ENCODE measurements around the gene ATG16L1.

ATG16L1 gene

DNA sequence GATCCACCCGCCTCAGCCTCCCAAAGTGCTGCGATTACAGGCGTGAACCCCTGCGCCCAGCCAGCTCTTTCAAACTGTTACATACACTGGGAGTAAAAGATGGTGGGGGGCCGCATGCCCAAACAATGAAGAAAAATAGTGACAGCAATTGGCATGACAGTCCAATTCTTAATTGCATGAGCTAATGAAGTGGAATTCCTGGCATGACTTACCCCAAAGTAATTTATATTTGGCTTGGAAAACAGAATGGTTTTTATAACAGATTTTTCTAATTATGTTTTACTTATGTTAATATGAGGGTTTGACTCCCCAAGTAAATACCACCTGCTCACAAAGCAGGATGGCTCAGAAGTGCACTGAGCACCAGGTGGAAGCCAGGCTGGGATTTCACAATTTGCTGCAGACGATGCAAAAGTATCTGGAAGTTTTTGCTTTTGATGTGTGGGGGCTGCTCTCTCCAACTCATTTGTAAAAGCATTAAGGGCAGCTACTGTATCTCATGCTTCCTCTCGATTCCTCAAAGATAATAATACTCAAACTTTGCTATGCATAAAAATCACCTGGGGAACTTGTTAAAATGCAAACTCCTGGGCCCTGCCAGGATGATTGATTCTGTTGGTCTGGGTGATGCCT, 24.0 kb upstream of the ATG16L1 start:
- DNase-seq: no peak

DNA sequence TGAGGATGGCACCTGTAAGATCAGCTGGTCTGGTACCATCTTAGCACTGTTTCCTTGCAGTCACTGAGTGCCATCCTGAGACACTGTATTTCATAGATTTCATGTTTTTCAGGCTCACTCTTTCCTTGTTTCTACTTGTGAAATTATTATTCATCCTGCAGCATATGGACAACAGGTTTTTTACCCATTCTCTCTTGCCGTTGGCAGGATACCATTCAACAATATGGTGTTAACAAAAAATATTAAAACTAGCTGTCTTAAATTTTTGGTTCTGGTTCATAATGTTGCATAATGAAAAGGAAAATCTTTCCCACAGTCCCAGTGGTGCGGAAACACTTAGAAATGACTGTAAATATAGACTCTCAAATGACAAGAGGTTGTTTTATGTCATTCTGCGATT, 23.1 kb upstream of the ATG16L1 start:
- DNase-seq: no peak

DNA sequence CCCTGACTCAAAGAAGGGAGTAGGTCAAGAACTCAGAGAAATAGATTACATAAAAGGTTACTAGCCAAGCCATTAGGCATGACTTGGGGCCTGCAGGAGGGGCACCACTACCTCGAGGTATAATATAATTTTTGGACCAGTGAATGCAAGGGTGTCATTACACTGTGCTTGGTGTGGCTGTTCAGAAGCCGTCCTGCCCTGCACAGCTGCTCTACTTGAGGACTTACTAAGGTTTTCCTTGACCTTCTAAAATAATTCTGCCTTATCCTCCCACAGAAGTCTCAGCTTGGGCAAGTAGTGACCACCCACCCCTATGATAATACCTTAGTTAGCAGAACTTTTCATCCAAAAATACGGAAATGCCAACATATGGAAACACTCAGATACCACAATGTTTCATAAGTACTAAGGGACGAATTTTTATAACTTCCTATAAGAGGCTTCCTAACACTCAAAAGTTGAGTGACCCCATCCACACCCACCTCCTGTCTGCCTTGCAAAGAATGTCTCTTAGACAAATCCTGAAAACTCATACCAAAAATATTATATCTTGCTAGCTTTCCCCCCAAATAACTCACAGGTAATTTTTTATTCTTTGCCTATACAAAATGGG, 17.7 kb upstream of the ATG16L1 start:
- DNase-seq: no peak

DNA sequence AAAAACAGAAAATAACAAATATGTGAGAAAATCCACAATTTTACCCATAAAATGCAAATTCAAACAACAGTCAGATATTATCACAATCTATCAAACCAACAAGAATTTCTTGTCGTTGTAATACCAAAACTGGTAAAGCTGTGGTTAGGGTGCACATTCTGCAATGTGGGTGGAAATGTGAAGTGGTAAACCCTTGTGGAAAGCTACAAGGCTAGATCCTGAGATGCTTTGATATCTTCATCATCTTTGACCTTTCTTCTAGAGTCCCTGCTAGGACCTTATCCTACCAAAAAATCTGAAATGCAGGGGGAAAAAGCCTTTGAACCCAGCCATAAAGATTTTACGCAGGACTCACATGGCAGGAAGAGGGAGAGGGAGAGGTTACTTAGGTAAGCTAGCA, 17.2 kb upstream of the ATG16L1 start:
- no peak for DNase-seq

DNA sequence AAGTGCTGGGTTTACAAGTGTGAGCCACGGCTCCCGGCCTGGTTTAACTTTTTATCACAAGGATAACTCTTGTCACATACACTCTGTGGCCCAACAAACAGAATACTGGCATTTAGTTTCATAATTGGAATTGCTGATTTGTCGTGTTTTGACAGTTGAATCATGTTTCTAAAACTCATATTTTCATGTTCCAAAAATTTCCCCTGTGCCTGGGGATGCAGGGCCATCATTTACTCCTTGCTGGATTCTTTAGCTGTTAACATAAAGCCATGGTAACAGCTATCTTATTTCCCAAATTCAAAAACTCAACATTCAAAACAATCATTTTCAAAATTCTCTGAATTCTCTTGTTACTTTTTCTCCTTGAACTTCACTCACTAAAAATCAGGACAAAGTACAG, 16.5 kb upstream of the ATG16L1 start:
- DNase-seq: no peak

DNA sequence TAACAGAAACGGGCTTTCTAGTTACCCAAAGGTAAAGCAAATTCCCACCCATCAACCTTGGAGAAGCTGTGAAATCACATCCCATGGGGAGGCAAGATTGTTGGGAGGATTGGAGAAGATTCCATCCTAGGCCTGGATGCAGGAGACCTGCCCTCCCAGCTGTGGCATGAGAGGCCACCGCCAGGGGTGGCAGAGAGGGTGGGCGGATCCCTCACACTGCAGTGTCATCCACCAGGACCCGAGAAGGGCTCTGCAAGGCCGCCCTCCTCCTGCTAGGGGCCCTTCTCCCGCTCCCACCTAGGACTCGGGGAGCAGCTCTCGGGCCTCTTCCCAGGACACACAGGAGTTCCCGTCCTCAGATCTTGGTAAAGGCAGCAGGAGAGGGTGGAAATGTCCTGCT, 15.5 kb upstream of the ATG16L1 start:
- no peak for DNase-seq

DNA sequence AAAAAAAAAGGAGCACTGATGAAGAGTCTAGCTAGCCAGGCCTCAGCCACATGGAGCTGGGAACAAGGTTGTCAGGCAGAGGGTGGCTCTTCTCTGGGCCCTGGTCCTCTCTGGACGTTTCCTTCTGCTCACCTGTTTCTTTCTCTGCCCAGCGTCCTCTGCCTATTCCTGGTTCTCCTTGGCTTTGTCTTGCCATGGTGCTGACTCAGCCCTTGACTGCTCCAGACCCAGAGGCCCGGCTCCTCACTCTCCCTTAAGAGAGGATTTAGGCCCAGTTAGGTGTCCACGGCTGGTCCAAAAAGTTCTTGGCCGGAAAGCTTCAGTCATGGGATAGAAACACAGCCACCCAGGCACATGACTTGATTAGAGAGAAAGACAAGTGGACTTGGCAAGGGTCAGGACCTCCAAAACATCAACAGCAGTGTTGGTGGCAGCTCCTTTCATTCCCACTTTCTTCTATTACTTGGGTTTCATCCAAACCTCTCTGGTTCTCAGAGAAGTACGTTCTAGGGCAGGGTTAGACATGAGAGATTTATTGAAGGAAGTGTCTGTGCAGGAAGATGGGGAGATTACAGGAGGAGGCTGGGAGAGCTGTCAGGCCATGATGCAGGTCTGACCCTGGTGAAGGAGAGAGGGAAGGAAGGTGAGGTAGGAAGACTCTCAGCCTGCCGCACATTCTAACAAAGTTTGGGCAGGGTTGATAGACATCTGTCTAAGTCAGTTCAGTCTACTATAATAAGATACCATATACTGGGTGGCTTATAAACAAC, 14.5 kb upstream of the ATG16L1 start:
- DNase-seq: no peak

DNA sequence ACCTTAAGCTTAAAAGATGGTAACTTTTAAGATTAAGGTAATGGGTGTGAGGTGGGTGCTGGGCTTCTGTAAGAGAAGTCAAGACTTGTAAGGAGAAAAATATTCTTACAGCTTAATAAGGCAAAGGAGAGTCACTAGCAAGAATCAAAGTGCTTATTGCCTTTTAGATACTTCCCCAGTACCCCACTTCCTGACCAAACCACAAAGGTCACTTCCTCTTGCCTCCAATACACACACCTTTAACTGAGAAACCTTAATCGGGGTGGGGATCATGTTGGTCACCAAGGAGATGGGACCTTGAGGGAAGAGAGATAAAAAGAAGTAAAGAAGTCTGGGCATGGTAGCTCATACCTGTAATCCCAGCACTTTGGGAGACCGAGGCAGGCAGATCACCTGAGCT, 10.6 kb upstream of the ATG16L1 start:
- no peak for DNase-seq

DNA sequence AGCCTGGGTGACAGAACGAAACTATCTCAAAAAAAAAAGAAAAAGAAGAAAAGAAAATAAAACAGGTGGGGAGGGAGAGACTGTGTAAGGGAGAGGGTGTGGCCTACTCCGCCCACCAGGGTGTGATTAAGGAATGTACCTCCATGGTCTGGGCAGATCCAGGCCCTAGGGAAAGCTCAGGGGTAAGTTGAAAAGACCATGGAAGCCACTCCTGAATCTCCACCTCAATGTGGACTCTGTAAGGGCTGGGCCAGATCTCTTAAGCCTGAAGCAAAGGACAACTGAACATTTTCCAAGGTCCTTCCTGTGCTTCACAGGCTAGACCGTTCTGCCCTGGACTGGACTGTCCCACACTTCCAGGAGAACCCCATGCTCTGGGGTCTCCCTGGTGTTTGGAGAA, 9.7 kb upstream of the ATG16L1 start:
- DNase-seq: no peak

DNA sequence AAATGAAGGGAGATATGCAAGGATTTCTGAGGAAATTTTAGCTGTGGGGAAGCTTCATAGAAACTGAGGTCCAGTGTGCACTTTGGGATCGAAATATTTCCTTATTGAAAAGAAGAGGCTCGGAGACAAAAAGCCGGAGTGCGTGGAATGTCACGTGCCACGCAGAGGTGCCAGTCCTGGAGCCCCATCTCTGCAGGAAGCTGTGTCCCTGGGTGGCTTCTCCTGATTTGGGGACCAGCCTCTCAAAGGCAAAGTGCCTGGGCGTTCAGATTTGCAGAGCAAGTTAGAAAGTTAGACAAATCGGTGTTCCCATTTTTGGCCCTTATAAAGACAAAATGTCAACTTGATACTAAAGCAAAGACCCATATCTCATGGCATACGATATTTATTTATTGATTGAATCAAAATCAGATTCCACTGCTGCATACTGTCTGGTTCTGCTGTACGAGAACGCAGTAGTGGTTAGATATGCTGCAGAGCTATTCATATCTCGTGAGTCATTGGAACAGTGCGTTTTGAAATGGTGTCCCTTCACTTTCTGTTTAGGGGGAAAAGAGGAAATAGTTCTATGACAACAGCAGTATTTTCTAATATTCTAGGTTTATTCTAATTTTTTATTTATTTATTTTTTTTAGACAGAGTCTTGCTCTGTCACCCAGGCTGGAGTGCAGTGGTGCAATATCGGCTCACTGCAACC, 9.1 kb upstream of the ATG16L1 start:
- no peak for DNase-seq

DNA sequence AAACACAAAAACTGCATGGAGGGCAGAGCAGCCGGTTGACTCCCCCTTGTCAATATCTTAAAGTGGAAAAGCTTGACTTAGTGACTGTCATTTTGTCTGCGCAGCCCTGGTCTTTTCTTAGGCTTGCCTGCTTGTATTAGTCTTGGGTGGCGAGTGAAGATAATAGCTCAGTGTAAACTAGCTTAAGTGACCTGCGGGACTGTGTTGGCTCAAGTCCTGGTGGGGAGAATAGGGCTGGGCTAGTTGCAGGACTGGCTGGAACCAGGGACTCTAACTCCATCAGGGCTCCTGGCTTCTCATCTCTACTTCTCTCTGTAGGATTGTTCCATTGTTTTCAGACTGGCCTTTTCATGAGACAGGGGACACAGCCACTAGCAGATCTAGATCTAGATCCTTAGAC, 8.1 kb upstream of the ATG16L1 start:
- no peak for DNase-seq

DNA sequence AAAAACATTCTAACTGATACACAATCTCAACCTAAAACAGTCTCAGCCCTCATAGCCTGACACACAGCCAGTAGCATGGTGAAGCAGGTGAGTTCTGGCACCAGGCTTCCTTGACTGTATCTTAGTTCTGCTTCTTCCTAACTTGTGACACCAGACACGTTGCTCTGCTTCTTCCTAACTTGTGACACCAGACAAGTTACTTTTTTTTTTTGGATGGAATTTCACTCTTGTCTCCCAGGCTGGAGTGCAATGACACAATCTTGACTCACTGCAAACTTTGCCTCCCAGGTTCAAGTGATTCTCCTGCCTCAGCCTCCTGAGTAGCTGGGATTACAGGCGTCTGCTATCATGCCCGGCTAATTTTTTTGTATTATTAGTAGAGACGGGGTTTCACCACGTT, 6.7 kb upstream of the ATG16L1 start:
- no peak for DNase-seq

DNA sequence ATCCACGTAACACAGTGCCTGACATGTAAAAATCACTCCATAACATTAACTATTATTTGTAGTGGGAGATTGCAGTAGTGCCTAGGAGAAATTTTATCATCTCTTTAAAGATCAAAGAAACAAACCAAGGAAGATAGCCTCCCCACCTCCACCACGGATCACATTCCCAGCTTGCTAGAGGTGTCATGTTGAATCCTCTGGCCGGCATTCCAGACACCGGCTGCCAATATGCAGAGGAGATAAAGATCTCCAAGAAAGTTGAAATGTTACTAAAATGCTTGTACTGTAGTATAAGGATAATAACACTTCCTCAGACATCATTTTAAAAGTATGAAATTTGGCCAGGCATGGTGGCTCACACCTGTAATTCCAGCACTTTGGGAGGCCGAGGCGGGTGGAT, 6.1 kb upstream of the ATG16L1 start:
- no peak for DNase-seq

DNA sequence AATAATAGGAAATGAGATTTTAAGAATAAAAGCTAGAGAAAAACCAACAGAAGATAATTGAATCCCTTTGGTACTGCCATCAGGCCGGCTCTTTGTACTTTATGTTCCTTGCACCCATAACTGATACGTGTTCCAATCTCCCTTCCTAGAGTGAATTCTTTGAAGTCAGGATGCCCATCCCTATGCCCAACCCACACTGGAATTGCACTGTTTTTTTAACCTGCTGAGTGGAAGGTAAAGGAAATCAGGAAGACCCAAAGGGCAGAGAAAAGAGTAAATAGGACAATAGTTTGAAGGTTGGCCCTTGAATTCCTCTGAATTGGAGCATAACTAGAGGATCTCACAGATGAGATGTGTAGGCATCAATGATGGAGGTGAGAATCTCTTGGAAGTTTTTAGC, 4.4 kb upstream of the ATG16L1 start:
- no peak for DNase-seq

DNA sequence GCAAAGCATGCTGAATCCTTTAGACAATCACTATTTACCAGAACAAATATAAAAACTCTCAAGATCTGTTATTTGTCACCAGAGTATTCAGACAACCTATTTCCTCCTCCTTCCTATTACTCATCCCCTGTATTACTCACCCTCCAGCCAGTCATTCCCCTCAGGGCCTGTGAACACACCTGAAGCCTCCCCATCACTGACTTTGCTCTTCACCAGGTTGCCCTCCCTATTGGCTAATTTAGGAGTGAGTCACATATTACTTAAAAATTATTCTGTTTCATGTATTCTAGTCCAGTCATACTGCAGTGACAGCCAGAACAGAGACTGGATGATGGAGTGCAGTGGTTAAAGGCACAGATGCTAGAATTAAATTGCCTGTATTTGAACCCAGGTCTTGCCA, 3.7 kb upstream of the ATG16L1 start:
- DNase-seq: peak; percentile 4

DNA sequence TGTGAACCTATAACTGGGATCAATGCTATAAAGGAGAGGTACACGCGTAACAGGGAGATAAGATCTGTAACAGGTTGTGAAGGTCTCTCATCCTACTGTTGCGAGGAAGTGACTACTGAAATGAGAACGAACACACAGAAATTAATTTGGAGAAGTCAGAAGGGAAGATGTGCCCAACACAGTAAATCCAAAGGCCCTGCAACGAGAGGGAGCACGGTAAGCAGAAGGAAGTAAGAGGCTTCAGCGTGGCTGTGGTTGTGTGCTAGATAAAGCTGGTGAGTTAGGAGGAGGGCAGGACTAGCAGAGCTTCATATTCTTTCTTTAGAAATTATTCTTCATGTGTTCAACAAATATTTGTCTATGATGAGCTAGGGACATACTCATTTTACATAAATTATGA, 2.5 kb upstream of the ATG16L1 start:
- DNase-seq: no peak

DNA sequence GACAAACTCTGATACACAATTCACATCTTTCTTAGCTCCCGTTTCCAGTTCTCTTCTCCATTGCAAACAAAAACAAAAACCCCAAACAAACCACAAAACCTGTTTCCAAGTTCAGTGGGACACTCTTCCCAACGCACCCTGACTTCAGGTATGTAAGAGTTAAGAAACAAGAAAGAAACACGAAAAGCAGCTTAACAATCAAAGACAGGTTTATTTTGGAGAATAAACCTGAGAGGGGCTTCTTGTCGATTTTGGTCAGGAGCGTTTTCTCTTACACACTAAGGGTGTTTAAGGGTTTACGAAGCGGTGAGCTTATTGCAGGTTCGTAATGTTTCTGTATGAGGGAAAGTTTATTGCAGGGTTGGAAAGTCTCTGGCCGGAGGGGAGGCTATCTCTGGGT, 905 bp upstream of the ATG16L1 start:
- no peak for DNase-seq

DNA sequence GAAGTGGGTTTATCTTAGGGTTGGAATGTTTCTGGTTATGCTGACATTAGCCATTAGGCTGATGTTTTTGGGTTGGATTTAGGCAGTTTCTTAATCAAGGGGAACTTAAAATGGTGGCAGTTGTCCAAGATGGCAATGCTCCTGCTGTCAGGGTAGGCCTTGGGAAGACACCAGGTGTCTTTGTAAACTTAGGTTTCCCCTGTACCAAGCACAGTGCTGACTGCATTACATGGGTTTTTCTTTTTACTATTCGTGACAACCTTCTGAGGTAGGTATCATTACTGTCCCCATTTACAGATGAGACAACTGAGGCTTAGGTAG, 528 bp upstream of the ATG16L1 start:
- no peak for DNase-seq

DNA sequence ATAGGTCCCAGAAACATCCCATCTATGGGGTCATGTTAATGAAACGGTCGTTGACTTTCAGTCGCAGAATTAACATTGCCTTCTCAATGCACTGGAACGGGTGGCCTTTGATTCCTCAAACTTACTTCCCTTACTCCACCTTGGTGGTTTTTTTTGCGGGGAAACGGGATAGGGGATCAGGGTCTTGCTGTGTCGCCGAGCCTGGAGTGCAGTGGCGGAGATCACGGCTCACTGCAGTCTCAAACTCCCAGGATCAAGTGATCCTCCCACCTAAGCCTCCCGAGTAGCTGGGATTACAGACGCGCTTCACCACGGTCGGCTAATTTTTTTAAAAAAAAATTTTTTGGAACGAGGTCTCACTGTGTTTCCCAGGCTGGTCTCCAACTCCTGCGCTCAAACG, 754 bp downstream of the ATG16L1 start:
- DNase-seq: no peak

DNA sequence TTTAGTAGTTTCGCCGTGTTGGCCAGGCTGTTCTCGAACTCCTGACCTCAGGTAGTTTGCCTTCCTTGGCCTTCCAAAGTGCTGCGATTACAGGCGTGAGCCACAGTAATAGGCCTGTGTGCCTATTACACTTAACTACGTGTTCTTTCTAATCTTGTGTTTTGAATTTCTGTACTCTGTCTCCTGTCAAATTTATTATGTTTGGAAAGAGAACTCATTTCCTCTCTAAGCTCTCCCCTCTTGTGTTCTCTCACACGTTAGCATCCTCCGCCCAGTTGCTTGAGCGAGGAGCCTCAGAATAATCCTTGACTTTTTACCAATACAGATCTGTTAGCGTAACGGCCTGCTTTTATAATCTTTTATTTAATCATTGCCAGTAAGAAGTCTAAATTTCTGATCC, 3.7 kb downstream of the ATG16L1 start:
- DNase-seq: no peak

DNA sequence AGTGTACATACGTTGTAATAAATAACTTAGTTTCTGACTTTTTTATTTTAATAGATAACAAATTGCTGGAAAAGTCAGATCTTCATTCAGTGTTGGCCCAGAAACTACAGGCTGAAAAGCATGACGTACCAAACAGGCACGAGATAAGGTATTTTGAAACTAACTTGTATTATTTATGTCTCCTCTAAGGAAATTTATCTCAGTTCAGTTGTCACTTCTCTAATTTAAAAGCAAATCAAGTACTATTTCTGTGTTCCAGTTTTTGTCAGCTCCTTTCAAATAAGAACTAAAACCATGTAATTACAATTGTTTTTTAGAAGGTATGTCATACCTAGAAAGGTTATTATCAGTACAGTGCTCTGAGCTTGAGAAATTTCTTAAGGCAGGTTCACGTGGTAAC, 4.6 kb downstream of the ATG16L1 start:
- no peak for DNase-seq

DNA sequence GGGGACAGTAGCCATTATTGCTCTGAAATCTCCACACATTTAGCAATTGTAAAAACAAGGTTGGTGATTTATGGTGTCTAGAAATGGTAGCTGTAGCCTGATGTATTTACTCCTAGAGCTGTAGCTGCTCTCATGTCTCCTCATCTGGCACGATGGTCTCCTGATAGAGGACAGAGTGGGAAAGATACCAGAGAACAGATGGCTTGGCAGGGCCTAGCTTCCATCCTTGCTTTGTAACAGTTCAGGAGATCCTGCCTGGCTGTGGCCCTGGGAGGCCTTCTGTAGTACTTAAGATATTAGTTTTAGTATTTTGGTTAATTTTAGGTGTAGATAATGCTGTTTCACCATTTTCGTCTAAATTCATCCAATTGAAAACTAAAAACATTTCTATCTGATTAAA, 6.7 kb downstream of the ATG16L1 start:
- DNase-seq: no peak

DNA sequence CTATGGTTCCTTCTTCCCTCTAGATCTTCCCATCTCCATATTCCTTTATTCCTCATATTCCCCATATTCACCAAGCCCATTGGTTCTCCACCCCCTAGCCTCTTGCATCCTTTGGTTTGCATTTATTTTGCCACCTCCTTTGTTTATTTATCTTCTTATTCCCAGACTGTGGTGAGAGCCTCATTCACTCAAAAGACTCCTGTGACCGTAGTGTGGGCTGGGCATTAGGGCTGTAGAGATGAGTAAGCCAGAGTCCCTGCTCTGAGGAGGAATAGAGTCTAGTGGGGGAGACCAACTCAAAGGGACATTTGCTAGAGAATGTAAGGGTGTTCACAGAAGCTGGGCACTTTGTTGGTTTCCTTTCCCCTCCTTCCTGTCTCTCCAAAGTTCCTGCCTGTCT, 8.3 kb downstream of the ATG16L1 start:
- DNase-seq: no peak

DNA sequence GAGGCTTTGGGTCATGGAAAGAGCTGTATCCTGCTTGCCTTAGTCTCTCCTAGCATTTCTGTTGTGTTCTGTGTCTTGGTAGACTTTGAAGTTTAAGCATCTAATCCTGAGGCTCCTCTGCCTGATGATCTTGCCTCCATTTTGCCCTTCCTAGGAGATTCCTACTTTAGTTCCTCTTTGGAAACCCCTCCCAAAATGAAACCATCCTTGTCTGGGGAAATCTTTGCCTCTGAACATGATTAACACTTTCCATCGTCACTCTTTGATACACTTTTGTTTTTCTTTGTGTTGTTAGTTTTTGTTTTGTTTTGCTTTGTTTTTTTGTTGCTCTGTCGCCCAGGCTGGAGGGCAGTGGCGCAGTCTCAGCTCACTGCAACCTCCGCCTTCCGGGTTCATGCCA, 9.2 kb downstream of the ATG16L1 start:
- DNase-seq: no peak

All from effector CD8-positive, alpha-beta T cell (primary cell).